ENCODE results near the gene TSPAN33. TPM values are rescaled to one million over a fixed set of nuclear protein-coding genes. Genes with fewer than 3 reads are reported as not detected.

The TSPAN33 gene
- total and polyA plus RNA-seq, 10 of the 15 experiments (the other 5 are each of a cell fraction or from before 2014, with no cell fraction given), result 12.0 to 123 (median 86.3) TPM

DNA sequence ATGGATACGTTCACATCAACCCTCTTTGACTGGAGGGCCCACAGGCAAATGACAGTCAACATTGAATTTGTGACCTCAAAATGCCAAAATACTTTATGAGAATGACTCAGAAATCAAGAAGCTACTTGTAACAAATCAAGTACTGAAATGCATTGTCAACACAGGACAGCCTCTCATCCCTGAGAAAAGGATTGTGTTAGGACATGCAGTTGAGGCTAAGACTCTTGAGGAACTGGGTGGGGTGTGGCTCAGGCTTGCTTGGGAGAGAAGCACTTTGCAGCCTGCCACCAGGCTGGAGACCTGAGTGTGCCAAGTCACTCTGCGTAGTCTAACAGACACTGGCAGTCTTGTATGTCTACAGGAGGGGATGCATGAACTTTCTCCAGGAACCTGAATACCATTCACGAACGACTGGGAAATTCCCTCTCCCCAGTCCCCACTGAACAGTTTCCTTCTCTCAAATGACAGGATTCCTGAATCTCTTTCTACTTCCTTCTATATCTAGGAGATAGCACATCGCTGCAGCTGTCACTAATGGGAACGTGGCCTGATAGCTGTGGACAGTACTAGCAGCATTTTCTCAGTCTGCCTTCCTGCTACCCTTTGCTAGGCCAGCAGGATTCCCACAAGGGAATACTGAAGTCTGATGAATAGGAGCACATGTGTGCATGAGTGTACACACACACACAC lies 40.6 kb downstream of the TSPAN33 start:
- Histone ChIP-seq H3K4me1 (ENCODE audit: control insufficient read depth, insufficient read depth, low read length) (peaks cover 8% of the 10 kb centered on the region), H3K4me3 (no peak overlapping the region), H3K36me3 (ENCODE audit: control insufficient read depth in 2 of 2, insufficient read depth in 2 of 2, low read length in 1 of 2) (no peaks in the 10 kb centered on the region), H3K79me2 (ENCODE audit: control insufficient read depth, insufficient read depth, low read length) (no peaks in the 10 kb centered on the region; the same call in 1 of the 2 replicates), H3K9ac (ENCODE audit: control insufficient read depth, insufficient read depth, low read length) (no peak overlapping the region), H3K27ac (ENCODE audit: control insufficient read depth, insufficient read depth) (no peak overlapping the region), H3K4me2 (ENCODE audit: control insufficient read depth, insufficient read depth) (no peak overlapping the region), H3K27me3 (replicated peaks in 1 of 2; ENCODE audit: control insufficient read depth in 2 of 2, insufficient read depth in 2 of 2, low read length in 1 of 2) (0 out of 4 replicates have a peak, but pooled peaks cover 0 to 1% of the 10 kb centered on the region in 2 experiments), H3K9me3 (replicated peaks; ENCODE audit: control insufficient read depth, insufficient read depth, low read length) (no peaks in the 10 kb centered on the region), H2AFZ (ENCODE audit: control insufficient read depth, low read depth, low read length) (no peak overlapping the region), H4K20me1 (ENCODE audit: control insufficient read depth, insufficient read depth) (no peaks in the 10 kb centered on the region)
- WGBS (ENCODE audit: insufficient coverage, insufficient replicate concordance, low lambda C conversion rate, missing lambda C conversion rate), result 77% methylated on average over 6 of the region's 6 CpGs
- intact Hi-C loops (cut with micrococcal nuclease; ENCODE audit: unreplicated experiment) (no loop called here), in situ Hi-C loops (cut with MboI) (no loop called here)
- RAD21 ChIA-PET (ENCODE audit: unreplicated experiment), result no interaction called here
- FAIRE-seq (no peak), ATAC-seq (no peak), DNase-seq (ENCODE audit: low read depth, low spot score) (no peak)
- SMC1A ChIA-PET (ENCODE audit: uncharacterized antibody, unreplicated experiment), result interaction anchor here (0.8 kb wide), 1 partner anchor 48 kb away, joined by 3 read pairs; no protein-coding TSS in a partner anchor
- CTCF ChIA-PET, result interaction anchor here (1.0 kb wide), 1 partner anchor 21 kb away, joined by 5 read pairs; no protein-coding TSS in a partner anchor
- POLR2A ChIA-PET, result interaction anchor here (0.5 kb wide), 1 partner anchor 28 kb away, joined by 5 read pairs; no protein-coding TSS in a partner anchor
- BruUV-seq (replicated peaks), result no TSS peak
- no peak for TF ChIP-seq ZNF207 (IDR thresholded peaks at IDR 0.05; ENCODE audit: borderline replicate concordance)
- no peak for TF ChIP-seq ETV6 (conservative IDR thresholded peaks at IDR 0.05 in 1 of 2, IDR thresholded peaks at IDR 0.05 in 1 of 2; ENCODE audit: borderline replicate concordance in 1 of 2, low read depth in 1 of 2)
- TF ChIP-seq TCF12 (IDR thresholded peaks at IDR 0.05; ENCODE audit: low read depth, low read length), result no peak
- TF ChIP-seq, protein P1, sequence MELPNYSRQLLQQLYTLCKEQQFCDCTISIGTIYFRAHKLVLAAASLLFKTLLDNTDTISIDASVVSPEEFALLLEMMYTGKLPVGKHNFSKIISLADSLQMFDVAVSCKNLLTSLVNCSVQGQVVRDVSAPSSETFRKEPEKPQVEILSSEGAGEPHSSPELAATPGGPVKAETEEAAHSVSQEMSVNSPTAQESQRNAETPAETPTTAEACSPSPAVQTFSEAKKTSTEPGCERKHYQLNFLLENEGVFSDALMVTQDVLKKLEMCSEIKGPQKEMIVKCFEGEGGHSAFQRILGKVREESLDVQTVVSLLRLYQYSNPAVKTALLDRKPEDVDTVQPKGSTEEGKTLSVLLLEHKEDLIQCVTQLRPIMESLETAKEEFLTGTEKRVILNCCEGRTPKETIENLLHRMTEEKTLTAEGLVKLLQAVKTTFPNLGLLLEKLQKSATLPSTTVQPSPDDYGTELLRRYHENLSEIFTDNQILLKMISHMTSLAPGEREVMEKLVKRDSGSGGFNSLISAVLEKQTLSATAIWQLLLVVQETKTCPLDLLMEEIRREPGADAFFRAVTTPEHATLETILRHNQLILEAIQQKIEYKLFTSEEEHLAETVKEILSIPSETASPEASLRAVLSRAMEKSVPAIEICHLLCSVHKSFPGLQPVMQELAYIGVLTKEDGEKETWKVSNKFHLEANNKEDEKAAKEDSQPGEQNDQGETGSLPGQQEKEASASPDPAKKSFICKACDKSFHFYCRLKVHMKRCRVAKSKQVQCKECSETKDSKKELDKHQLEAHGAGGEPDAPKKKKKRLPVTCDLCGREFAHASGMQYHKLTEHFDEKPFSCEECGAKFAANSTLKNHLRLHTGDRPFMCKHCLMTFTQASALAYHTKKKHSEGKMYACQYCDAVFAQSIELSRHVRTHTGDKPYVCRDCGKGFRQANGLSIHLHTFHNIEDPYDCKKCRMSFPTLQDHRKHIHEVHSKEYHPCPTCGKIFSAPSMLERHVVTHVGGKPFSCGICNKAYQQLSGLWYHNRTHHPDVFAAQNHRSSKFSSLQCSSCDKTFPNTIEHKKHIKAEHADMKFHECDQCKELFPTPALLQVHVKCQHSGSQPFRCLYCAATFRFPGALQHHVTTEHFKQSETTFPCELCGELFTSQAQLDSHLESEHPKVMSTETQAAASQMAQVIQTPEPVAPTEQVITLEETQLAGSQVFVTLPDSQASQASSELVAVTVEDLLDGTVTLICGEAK (IDR thresholded peaks at IDR 0.05; ENCODE audit: borderline replicate concordance), result no peak
- no peak for TF ChIP-seq HDAC6 (IDR thresholded peaks at IDR 0.05; ENCODE audit: unreplicated experiment)
- TF ChIP-seq FOS (IDR thresholded peaks at IDR 0.05; ENCODE audit: borderline replicate concordance, extremely low read depth, insufficient read length), result no peak
- no peak for TF ChIP-seq BCL11A (IDR thresholded peaks at IDR 0.05; ENCODE audit: low read depth, low read length)
- TF ChIP-seq, protein P2, sequence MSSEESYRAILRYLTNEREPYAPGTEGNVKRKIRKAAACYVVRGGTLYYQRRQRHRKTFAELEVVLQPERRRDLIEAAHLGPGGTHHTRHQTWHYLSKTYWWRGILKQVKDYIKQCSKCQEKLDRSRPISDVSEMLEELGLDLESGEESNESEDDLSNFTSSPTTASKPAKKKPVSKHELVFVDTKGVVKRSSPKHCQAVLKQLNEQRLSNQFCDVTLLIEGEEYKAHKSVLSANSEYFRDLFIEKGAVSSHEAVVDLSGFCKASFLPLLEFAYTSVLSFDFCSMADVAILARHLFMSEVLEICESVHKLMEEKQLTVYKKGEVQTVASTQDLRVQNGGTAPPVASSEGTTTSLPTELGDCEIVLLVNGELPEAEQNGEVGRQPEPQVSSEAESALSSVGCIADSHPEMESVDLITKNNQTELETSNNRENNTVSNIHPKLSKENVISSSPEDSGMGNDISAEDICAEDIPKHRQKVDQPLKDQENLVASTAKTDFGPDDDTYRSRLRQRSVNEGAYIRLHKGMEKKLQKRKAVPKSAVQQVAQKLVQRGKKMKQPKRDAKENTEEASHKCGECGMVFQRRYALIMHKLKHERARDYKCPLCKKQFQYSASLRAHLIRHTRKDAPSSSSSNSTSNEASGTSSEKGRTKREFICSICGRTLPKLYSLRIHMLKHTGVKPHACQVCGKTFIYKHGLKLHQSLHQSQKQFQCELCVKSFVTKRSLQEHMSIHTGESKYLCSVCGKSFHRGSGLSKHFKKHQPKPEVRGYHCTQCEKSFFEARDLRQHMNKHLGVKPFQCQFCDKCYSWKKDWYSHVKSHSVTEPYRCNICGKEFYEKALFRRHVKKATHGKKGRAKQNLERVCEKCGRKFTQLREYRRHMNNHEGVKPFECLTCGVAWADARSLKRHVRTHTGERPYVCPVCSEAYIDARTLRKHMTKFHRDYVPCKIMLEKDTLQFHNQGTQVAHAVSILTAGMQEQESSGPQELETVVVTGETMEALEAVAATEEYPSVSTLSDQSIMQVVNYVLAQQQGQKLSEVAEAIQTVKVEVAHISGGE (CRISPR knock-in tag; IDR thresholded peaks at IDR 0.05), result no peak
- no peak for TF ChIP-seq GATAD2B (conservative IDR thresholded peaks at IDR 0.05; ENCODE audit: low read depth)
- TF ChIP-seq JUNB (IDR thresholded peaks at IDR 0.05), result no peak
- TF ChIP-seq SMC3 (IDR thresholded peaks at IDR 0.05; ENCODE audit: borderline replicate concordance, low read length), result no peak
- no peak for TF ChIP-seq CREM (IDR thresholded peaks at IDR 0.05; ENCODE audit: low read depth)
- TF ChIP-seq STAT3 (IDR thresholded peaks at IDR 0.05; ENCODE audit: low read depth, low read length), result no peak

Data from GM12878 (cell line).